ENCODE data around the gene H6PD. TPM values are rescaled to one million over a fixed set of nuclear protein-coding genes. Genes with fewer than 3 reads are reported as not detected.

Gene H6PD
- total RNA-seq, 1 donor from 2014 or later, result 28.9 TPM

GRCh38 chr1:9250411-9251381, 16.1 kb downstream of the H6PD start:
- DNase-seq (ENCODE audit: low spot score), result no peak
- intact Hi-C loops (cut with DNase I), result loop anchor here (5.0 kb wide), 1 partner anchor 68 kb away; no protein-coding TSS in a partner anchor

GRCh38 chr1:9251501-9251900, 16.9 kb downstream of the H6PD start:
- intact Hi-C loops (cut with DNase I), result loop anchor here (5.0 kb wide), 1 partner anchor 69 kb away; no protein-coding TSS in a partner anchor
- no peak for DNase-seq (ENCODE audit: low spot score)

GRCh38 chr1:9253004-9253403, 18.4 kb downstream of the H6PD start:
- no peak for DNase-seq (ENCODE audit: low spot score)

GRCh38 chr1:9253453-9254105, 19.0 kb downstream of the H6PD start:
- no peak for DNase-seq (ENCODE audit: low spot score)
- intact Hi-C loops (cut with DNase I), result loop anchor here (5.0 kb wide), 1 partner anchor 71 kb away; no protein-coding TSS in a partner anchor

More at GRCh38 chr1:9253004-9253403, 18.4 kb downstream of the H6PD start:
- intact Hi-C loops (cut with DNase I), result loop anchor here (5.0 kb wide), 1 partner anchor 71 kb away; no protein-coding TSS in a partner anchor

GRCh38 chr1:9256332-9256731, 21.8 kb downstream of the H6PD start:
- intact Hi-C loops (cut with DNase I), result no loop called here
- no peak for DNase-seq (ENCODE audit: low spot score)

- intact Hi-C loops (cut with DNase I), result no loop called here
- DNase-seq (ENCODE audit: low spot score), result no peak
Measured at GRCh38 chr1:9257851-9258250, 23.3 kb downstream of the H6PD start.

GRCh38 chr1:9258629-9259028, 24.1 kb downstream of the H6PD start:
- no peak for DNase-seq (ENCODE audit: low spot score)
- intact Hi-C loops (cut with DNase I), result no loop called here

GRCh38 chr1:9260059-9260766, 25.6 kb downstream of the H6PD start:
- DNase-seq (ENCODE audit: low spot score), result no peak
- intact Hi-C loops (cut with DNase I), result loop anchor here (10.0 kb wide), 1 partner anchor 315 kb away; no protein-coding TSS in a partner anchor

GRCh38 chr1:9261496-9261895, 26.9 kb downstream of the H6PD start:
- no peak for DNase-seq (ENCODE audit: low spot score)
- intact Hi-C loops (cut with DNase I), result loop anchor here (10.0 kb wide), 1 partner anchor 313 kb away; no protein-coding TSS in a partner anchor

- DNase-seq (ENCODE audit: low spot score), result no peak
- intact Hi-C loops (cut with DNase I), result loop anchor here (10.0 kb wide), 1 partner anchor 312 kb away; no protein-coding TSS in a partner anchor
Measured at GRCh38 chr1:9262096-9262986, 27.8 kb downstream of the H6PD start.

GRCh38 chr1:9263276-9263855, 28.8 kb downstream of the H6PD start:
- DNase-seq (ENCODE audit: low spot score), result no peak
- intact Hi-C loops (cut with DNase I), result loop anchor here (10.0 kb wide), 1 partner anchor 311 kb away; no protein-coding TSS in a partner anchor

- DNase-seq (ENCODE audit: low spot score), result no peak
- intact Hi-C loops (cut with DNase I), result loop anchor here (10.0 kb wide), 1 partner anchor 311 kb away; no protein-coding TSS in a partner anchor
Measured at GRCh38 chr1:9263984-9264872, 29.7 kb downstream of the H6PD start.

GRCh38 chr1:9265037-9265436, 30.5 kb downstream of the H6PD start:
- intact Hi-C loops (cut with DNase I), result loop anchor here (10.0 kb wide), 1 partner anchor 310 kb away; no protein-coding TSS in a partner anchor

GRCh38 chr1:9265968-9266367, 31.4 kb downstream of the H6PD start:
- intact Hi-C loops (cut with DNase I), result loop anchor here (2.0 to 10.0 kb wide), 3 partner anchors 191 to 309 kb away; no protein-coding TSS in a partner anchor
- no peak for DNase-seq (ENCODE audit: low spot score)

More at GRCh38 chr1:9265037-9265436, 30.5 kb downstream of the H6PD start:
- DNase-seq (ENCODE audit: low spot score), result no peak

- no peak for DNase-seq (ENCODE audit: low spot score)
- intact Hi-C loops (cut with DNase I), result loop anchor here (2.0 to 10.0 kb wide), 3 partner anchors 189 to 307 kb away; no protein-coding TSS in a partner anchor
Measured at GRCh38 chr1:9267352-9267686, 32.7 kb downstream of the H6PD start.

GRCh38 chr1:9267827-9268581, 33.4 kb downstream of the H6PD start:
- intact Hi-C loops (cut with DNase I), result loop anchor here (2.0 to 10.0 kb wide), 3 partner anchors 189 to 307 kb away; no protein-coding TSS in a partner anchor
- no peak for DNase-seq (ENCODE audit: low spot score)

Data from cardiac septum (tissue), 1 donor.